Kidney epithelial cell (primary cell): ENCODE data around the gene COMMD1. TPM values are rescaled to one million over a fixed set of nuclear protein-coding genes. Genes with fewer than 3 reads are reported as not detected.

Experiments used
- DNase-seq: peaks from one replicate; pipeline ENCODE4 v3.0.0-alpha.2; 2010; ENCODE audit warnings: low read depth
- H3K27me3 ChIP-seq: 2 replicates; pipeline ENCODE4 v1.6.0; 2011; ENCODE audit warnings: low read length; ENCODE audit not compliant: control insufficient read depth, insufficient read depth
- H3K36me3 ChIP-seq: 2 replicates; pipeline ENCODE4 v1.5.1; 2011; ENCODE audit warnings: low read length; ENCODE audit not compliant: control insufficient read depth, insufficient read depth
- H3K4me3 ChIP-seq: 2 replicates; pipeline ENCODE4 v1.5.1; 2011; ENCODE audit warnings: low read depth, mild to moderate bottlenecking, control low read depth, low read length
- CTCF ChIP-seq: IDR thresholded peaks from 2 replicates; pipeline ENCODE4 v1.5.1; 2011; ENCODE audit warnings: mild to moderate bottlenecking, moderate library complexity, low read length, control low read depth, inconsistent platforms; ENCODE audit not compliant: insufficient read depth, poor library complexity, severe bottlenecking
- total RNA-seq: library from RNA; depleted of rRNA; stranded (reverse); fragments of >200 nt; gene quantifications from 2 replicates; pipeline ENCODE4 v1.2.3, GENCODE V29; 2015

COMMD1 gene
- total RNA-seq, 1 donor from 2014 or later = 44.1 TPM

GRCh38 chr2:62091471-62091870, 186.0 kb downstream of the COMMD1 start:
- H3K4me3 ChIP-seq = no peak overlapping the region
- TF ChIP-seq CTCF = no peak
- H3K36me3 ChIP-seq = no peaks in the 10 kb centered on the region
- DNase-seq = no peak
- H3K27me3 ChIP-seq = no peaks in the 10 kb centered on the region

- no peak for DNase-seq
- no peak overlapping the region for H3K4me3 ChIP-seq
- H3K27me3 ChIP-seq = no peaks in the 10 kb centered on the region
- no peak for TF ChIP-seq CTCF
- H3K36me3 ChIP-seq = no peaks in the 10 kb centered on the region
Measured at GRCh38 chr2:62099050-62099449, 193.6 kb downstream of the COMMD1 start.

- Histone ChIP-seq H3K36me3 (no peaks in the 10 kb centered on the region), H3K27me3 (no peaks in the 10 kb centered on the region), H3K4me3 (no peak overlapping the region)
- no peak for TF ChIP-seq CTCF
- no peak for DNase-seq
Measured at GRCh38 chr2:62099523-62100175, 194.2 kb downstream of the COMMD1 start.

- Histone ChIP-seq H3K27me3 (no peaks in the 10 kb centered on the region), H3K4me3 (no peak overlapping the region), H3K36me3 (no peaks in the 10 kb centered on the region)
- DNase-seq = no peak
- no peak for TF ChIP-seq CTCF
Measured at GRCh38 chr2:62101886-62102285, 196.4 kb downstream of the COMMD1 start.

- DNase-seq = no peak
- H3K36me3 ChIP-seq = no peaks in the 10 kb centered on the region
- no peaks in the 10 kb centered on the region for H3K27me3 ChIP-seq
- TF ChIP-seq CTCF = no peak
- no peak overlapping the region for H3K4me3 ChIP-seq
Measured at GRCh38 chr2:62102402-62102920, 197.0 kb downstream of the COMMD1 start.

GRCh38 chr2:62109554-62109953, 204.1 kb downstream of the COMMD1 start:
- Histone ChIP-seq H3K36me3 (no peaks in the 10 kb centered on the region), H3K27me3 (no peaks in the 10 kb centered on the region), H3K4me3 (no peak overlapping the region)
- TF ChIP-seq CTCF = no peak
- DNase-seq = no peak
